ENCODE measurements around the gene CNTN4. TPM values are rescaled to one million over a fixed set of nuclear protein-coding genes. Genes with fewer than 3 reads are reported as not detected.

The CNTN4 gene
- total RNA-seq, 1 donor from 2014 or later: 0.52 TPM

DNA sequence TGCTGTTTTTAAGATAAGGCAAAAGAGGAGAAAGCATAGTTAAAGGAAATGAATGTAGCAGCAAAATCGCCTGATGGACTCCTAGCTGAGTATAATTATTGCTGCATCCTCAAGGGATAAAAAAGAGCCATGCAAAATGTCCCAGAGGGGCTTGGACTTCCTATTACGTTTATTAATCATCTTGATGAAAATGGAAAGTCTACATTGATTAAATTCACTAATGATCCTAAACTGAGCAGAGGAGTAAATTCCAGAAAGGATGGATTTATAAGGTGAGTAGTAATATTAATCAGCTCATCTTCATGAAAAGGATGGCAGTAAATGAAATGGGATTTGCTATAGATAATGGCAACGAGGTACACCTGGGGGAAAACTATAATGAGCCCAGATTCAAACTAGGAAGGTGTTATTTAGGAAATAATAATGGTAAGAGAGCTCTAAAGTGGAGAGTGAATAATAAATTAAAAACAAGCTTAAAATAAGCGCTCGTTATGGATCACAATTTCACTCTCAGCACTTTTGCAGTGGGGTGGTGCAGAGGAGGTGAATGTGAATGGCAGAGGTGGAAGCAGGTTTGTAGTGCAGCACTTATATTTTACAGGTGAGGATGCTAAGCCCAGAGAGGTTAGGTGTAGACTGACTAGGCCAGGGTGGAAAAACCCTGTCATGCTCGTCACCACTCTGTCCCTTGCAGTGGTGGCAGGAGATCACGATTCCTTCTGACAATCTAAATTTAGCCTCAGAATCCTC is 989.2 kb downstream of the CNTN4 start:
- Mint-ChIP-seq H3K27ac (ENCODE audit: unreplicated experiment) (no peak overlapping the region), H3K4me3 (ENCODE audit: unreplicated experiment) (no peak overlapping the region), H3K27me3 (ENCODE audit: low read depth) (no peaks in the 10 kb centered on the region), H3K36me3 (ENCODE audit: low read depth) (no peaks in the 10 kb centered on the region), H3K9me3 (ENCODE audit: low read depth) (no peaks in the 10 kb centered on the region), H3K4me1 (ENCODE audit: low read depth) (no peaks in the 10 kb centered on the region)
- TF ChIP-seq, protein P1, sequence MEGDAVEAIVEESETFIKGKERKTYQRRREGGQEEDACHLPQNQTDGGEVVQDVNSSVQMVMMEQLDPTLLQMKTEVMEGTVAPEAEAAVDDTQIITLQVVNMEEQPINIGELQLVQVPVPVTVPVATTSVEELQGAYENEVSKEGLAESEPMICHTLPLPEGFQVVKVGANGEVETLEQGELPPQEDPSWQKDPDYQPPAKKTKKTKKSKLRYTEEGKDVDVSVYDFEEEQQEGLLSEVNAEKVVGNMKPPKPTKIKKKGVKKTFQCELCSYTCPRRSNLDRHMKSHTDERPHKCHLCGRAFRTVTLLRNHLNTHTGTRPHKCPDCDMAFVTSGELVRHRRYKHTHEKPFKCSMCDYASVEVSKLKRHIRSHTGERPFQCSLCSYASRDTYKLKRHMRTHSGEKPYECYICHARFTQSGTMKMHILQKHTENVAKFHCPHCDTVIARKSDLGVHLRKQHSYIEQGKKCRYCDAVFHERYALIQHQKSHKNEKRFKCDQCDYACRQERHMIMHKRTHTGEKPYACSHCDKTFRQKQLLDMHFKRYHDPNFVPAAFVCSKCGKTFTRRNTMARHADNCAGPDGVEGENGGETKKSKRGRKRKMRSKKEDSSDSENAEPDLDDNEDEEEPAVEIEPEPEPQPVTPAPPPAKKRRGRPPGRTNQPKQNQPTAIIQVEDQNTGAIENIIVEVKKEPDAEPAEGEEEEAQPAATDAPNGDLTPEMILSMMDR (IDR thresholded peaks at IDR 0.05): no peak
- DNase-seq (ENCODE audit: low spot score): no peak

DNA sequence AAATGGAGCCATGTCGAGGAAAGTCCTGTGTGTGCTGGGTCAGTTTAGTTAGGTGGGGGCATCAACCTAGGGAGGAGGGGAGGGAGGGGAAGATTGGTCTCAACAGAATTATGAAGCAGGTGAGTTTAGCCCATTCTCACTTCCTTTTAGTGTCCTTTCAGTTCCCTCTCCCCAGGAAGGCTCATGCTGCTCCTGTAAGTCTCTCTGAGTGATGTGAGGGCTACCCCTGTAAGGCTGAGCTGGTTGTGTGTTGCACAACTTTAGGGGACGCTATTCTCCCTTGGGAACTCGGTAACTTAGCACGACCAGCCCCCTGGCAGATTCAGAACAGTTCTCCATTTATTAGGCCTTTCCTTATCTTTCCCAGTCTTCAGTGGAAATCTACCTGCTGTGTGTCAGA is 990.4 kb downstream of the CNTN4 start:
- no peak overlapping the region for H3K4me3 Mint-ChIP-seq (ENCODE audit: unreplicated experiment)
- no peaks in the 10 kb centered on the region for H3K4me1 Mint-ChIP-seq (ENCODE audit: low read depth)
- no peaks in the 10 kb centered on the region for H3K36me3 Mint-ChIP-seq (ENCODE audit: low read depth)
- no peaks in the 10 kb centered on the region for H3K9me3 Mint-ChIP-seq (ENCODE audit: low read depth)
- H3K27ac Mint-ChIP-seq (ENCODE audit: unreplicated experiment): no peak overlapping the region
- no peaks in the 10 kb centered on the region for H3K27me3 Mint-ChIP-seq (ENCODE audit: low read depth)
- TF ChIP-seq, protein P1 (IDR thresholded peaks at IDR 0.05): no peak
- DNase-seq (ENCODE audit: low spot score): no peak

GRCh38 chr3:3097958-3098357 is 999.3 kb downstream of the CNTN4 start:
- H3K9me3 Mint-ChIP-seq (ENCODE audit: low read depth): no peaks in the 10 kb centered on the region
- DNase-seq (ENCODE audit: low spot score): no peak
- H3K36me3 Mint-ChIP-seq (ENCODE audit: low read depth): no peaks in the 10 kb centered on the region
- no peaks in the 10 kb centered on the region for H3K4me1 Mint-ChIP-seq (ENCODE audit: low read depth)
- TF ChIP-seq, protein P1 (IDR thresholded peaks at IDR 0.05): no peak
- no peak overlapping the region for H3K4me3 Mint-ChIP-seq (ENCODE audit: unreplicated experiment)
- peaks cover 4% of the 10 kb centered on the region for H3K27me3 Mint-ChIP-seq (ENCODE audit: low read depth)
- no peak overlapping the region for H3K27ac Mint-ChIP-seq (ENCODE audit: unreplicated experiment)

DNA sequence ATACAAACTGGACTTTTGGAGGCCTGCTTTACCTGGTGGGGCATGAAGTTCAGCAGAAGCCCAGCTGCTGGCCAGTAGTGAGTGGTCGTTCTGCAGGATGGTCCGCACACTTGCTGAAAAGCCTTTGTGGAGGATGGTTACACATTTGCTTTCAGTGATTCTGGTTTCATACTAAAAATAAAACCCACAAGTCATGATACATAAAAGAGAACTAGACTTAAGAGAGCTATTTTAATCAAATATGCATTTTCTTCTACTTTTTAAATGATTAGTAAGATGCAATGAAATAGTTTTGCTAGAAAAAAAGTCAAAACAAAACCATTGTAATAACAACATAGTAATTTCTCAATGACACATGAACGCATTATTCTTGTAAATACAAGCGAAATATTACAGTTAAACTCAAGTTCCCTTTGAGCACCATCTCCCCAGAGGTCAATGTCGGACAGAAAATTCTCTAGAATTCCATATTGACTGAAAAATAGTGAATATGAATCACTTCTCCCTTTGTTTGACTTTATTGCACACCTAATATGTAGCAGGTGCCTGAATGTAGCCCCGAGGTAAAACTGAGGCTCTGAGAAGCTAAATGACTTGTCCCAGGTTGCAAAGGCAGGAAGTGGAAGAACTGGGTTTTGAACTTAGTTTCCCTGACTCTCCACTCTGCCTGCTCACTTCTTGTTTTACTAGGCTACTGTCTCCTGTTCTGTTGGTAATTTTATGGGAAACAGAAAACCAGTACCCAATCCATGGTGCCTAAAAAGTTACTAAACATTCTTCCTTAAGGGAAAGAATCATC is 1003.2 kb downstream of the CNTN4 start:
- H3K4me3 Mint-ChIP-seq (ENCODE audit: unreplicated experiment): no peak overlapping the region

DNA sequence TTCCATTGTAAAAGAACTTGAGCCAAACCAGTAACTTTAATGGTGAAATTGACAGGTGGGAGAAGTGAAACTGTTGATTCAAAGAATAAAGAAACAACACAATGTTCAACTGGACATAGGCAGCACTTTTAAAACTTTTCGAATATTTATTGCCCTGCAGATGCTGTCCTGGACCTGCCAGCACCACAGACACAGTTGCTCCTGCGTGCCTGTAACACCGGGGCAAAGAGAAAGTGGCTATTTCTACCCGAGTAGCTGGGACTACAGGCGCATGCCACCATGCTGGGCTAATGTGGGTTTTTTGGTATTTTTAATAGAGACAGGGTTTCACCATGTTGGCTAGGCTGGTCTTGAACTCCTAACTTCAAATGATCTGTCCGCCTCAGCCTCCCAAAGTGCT is 1004.1 kb downstream of the CNTN4 start:
- no peak for DNase-seq (ENCODE audit: low spot score)
- TF ChIP-seq, protein P1 (IDR thresholded peaks at IDR 0.05): no peak
- Mint-ChIP-seq H3K36me3 (ENCODE audit: low read depth) (no peaks in the 10 kb centered on the region), H3K4me3 (ENCODE audit: unreplicated experiment) (no peak overlapping the region), H3K27ac (ENCODE audit: unreplicated experiment) (no peak overlapping the region), H3K9me3 (ENCODE audit: low read depth) (no peaks in the 10 kb centered on the region), H3K4me1 (ENCODE audit: low read depth) (no peaks in the 10 kb centered on the region), H3K27me3 (ENCODE audit: low read depth) (peaks cover 14% of the 10 kb centered on the region)

More for the DNA sequence above, 1003.2 kb downstream of the CNTN4 start:
- Mint-ChIP-seq H3K27me3 (ENCODE audit: low read depth) (peaks cover 13% of the 10 kb centered on the region), H3K9me3 (ENCODE audit: low read depth) (no peaks in the 10 kb centered on the region), H3K36me3 (ENCODE audit: low read depth) (no peaks in the 10 kb centered on the region), H3K27ac (ENCODE audit: unreplicated experiment) (no peak overlapping the region), H3K4me1 (ENCODE audit: low read depth) (no peaks in the 10 kb centered on the region)
- no peak for DNase-seq (ENCODE audit: low spot score)
- TF ChIP-seq, protein P1 (IDR thresholded peaks at IDR 0.05): no peak

Data from chondrocyte (in vitro differentiated cells).